AG04449 (cell line): Measurements from ENCODE around the gene CRNKL1.

Source experiments
- CTCF ChIA-PET: fragments of 350-600 bp; formaldehyde crosslinking; extraction: SDS; loops from one replicate; lab custom pipeline; 2021; ENCODE audit warnings: antibody characterized with exemption; lab: Yijun Ruan, JAX
- POLR2A ChIA-PET: fragments of 400-600, 350-600 bp; formaldehyde crosslinking; extraction: SDS; loops from one replicate; lab custom pipeline; 2020; ENCODE audit warnings: antibody characterized with exemption, inconsistent platforms; lab: Yijun Ruan, JAX
- DNase-seq: peaks from one replicate; pipeline ENCODE4 v3.0.0-alpha.2; 2010; ENCODE audit warnings: low read depth, low spot score
- H3K4me3 ChIP-seq: 2 replicates; pipeline ENCODE4 v1.5.1; 2011; ENCODE audit warnings: low read depth, mild to moderate bottlenecking, control low read depth, low read length
- CTCF ChIP-seq: IDR thresholded peaks from one replicate; pipeline ENCODE4 v1.5.1; 2011; ENCODE audit warnings: mild to moderate bottlenecking, moderate library complexity, low read length, control low read depth, inconsistent platforms; ENCODE audit not compliant: insufficient read depth; ENCODE audit errors: missing control alignments

CRNKL1 gene

GRCh38 chr20:20039752-20040387 lies 12.4 kb downstream of the CRNKL1 start:
- ChIA-PET CTCF (no interaction called here), POLR2A (interaction anchor here (0.6 kb wide), 1 partner anchor 16 kb away, joined by 3 read pairs; no protein-coding TSS in a partner anchor)
- TF ChIP-seq CTCF = no peak
- no peak overlapping the region for H3K4me3 ChIP-seq
- DNase-seq = no peak

GRCh38 chr20:20038586-20038985 lies 13.7 kb downstream of the CRNKL1 start:
- ChIA-PET CTCF (no interaction called here), POLR2A (no interaction called here)
- no peak for DNase-seq
- no peak overlapping the region for H3K4me3 ChIP-seq
- no peak for TF ChIP-seq CTCF

GRCh38 chr20:20037960-20038359 lies 14.3 kb downstream of the CRNKL1 start:
- ChIA-PET POLR2A (interaction anchor here (0.7 kb wide), 1 partner anchor 122 kb away, joined by 3 read pairs; no protein-coding TSS in a partner anchor), CTCF (interaction anchor here (1.0 to 1.7 kb wide), 4 partner anchors 10 to 346 kb away, joined by 4 read pairs; partner anchors contain the start of gene NAA20)
- no peak for DNase-seq
- no peak overlapping the region for H3K4me3 ChIP-seq
- TF ChIP-seq CTCF = no peak

- ChIA-PET CTCF (interaction anchor here (1.0 to 1.7 kb wide), 3 partner anchors 11 to 345 kb away, joined by 3 to 4 read pairs (median 4); no protein-coding TSS in a partner anchor), POLR2A (interaction anchor here (0.8 kb wide), 1 partner anchor 60 kb away, joined by 3 read pairs; no protein-coding TSS in a partner anchor)
- H3K4me3 ChIP-seq = no peak overlapping the region
- TF ChIP-seq CTCF = no peak
- DNase-seq = no peak
Observed at GRCh38 chr20:20036756-20037155, 15.5 kb downstream of the CRNKL1 start.

- TF ChIP-seq CTCF = no peak
- POLR2A ChIA-PET = no interaction called here
- CTCF ChIA-PET = interaction anchor here (0.8 kb wide), 1 partner anchor 9 kb away, joined by 3 read pairs; no protein-coding TSS in a partner anchor
- no peak for DNase-seq
- H3K4me3 ChIP-seq = no peak overlapping the region
Observed at GRCh38 chr20:20034486-20034885, 17.8 kb downstream of the CRNKL1 start.

- H3K4me3 ChIP-seq = no peak overlapping the region
- no peak for TF ChIP-seq CTCF
- no peak for DNase-seq
- CTCF ChIA-PET = interaction anchor here (1.3 to 2.9 kb wide), 2 partner anchors 15 to 339 kb away, joined by 5 to 9 read pairs; partner anchors contain the start of gene NAA20
- POLR2A ChIA-PET = no interaction called here
Observed at GRCh38 chr20:20031790-20032189, 20.5 kb downstream of the CRNKL1 start.
